Peyer's patch (tissue), 4 donors: ENCODE data around the gene OPRD1. TPM values are rescaled to one million over a fixed set of nuclear protein-coding genes. Genes with fewer than 3 reads are reported as not detected.
"Not testable (repeated sequence)": the region's sequence is repeated elsewhere in the genome, so short reads cannot be mapped to it uniquely, and the experiment has no call there.

Source experiments
- DNase-seq, 3 donors: peaks; one replicate each; pipeline ENCODE4 v3.0.0-alpha.2; 2017 to 2019
- H3K27ac ChIP-seq, 4 donors: fragments of 200-600 bp; sonication (generic); one replicate each; pipeline ENCODE4 v1.5.1; 2016 to 2019
- H3K27me3 ChIP-seq, 2 donors: fragments of 200-600 bp; sonication (generic); one replicate each; pipeline ENCODE4 v1.5.1; 2019
- H3K36me3 ChIP-seq, 3 donors: fragments of 200-600 bp; sonication (generic); one replicate each; pipeline ENCODE4 v1.5.1; 2016 to 2019
- H3K4me1 ChIP-seq, 4 donors: fragments of 200-600 bp; sonication (generic); one replicate each; pipeline ENCODE4 v1.5.1; 2016 to 2019
- H3K4me3 ChIP-seq, 4 donors: fragments of 200-600 bp; sonication (generic); 1 replicate in 3 of 4; 2 replicates in 1 of 4; pipeline ENCODE4 v1.5.1; 2016 to 2019; ENCODE audit warnings: mild to moderate bottlenecking in 1 of 4
- H3K9me3 ChIP-seq, 4 donors: fragments of 200-600 bp; sonication (generic); one replicate each; pipeline ENCODE4 v1.5.1; 2016 to 2019; ENCODE audit warnings: mild to moderate bottlenecking in 1 of 4
- POLR2A ChIP-seq, 2 donors: fragments of 450-650 bp; IDR thresholded peaks; one replicate each; pipeline ENCODE4 v1.5.1; 2017; ENCODE audit warnings: antibody characterized with exemption in 2 of 2, mild to moderate bottlenecking in 2 of 2, moderate library complexity in 2 of 2
- total RNA-seq, 4 donors: library from RNA; depleted of rRNA; stranded (reverse); fragments of >200 nt; gene quantifications; one replicate each; pipeline ENCODE4 v1.1.0, GENCODE V29; 2016
- TF ChIP-seq, protein P1 (sequence below), 6 experiments: fragments of 450-650 bp in 4 of 6; fragments of 200-600 bp in 2 of 6; sonication (generic) in 1 of 6; IDR thresholded peaks; one replicate each; pipeline ENCODE4 v1.5.1; 2017 to 2019; ENCODE audit warnings: antibody characterized with exemption in 6 of 6, mild to moderate bottlenecking in 3 of 6, moderate library complexity in 1 of 6

OPRD1 gene
- total RNA-seq, result under 1 TPM in 1 of 4 donors, not detected in 3; 0.18 TPM

DNA sequence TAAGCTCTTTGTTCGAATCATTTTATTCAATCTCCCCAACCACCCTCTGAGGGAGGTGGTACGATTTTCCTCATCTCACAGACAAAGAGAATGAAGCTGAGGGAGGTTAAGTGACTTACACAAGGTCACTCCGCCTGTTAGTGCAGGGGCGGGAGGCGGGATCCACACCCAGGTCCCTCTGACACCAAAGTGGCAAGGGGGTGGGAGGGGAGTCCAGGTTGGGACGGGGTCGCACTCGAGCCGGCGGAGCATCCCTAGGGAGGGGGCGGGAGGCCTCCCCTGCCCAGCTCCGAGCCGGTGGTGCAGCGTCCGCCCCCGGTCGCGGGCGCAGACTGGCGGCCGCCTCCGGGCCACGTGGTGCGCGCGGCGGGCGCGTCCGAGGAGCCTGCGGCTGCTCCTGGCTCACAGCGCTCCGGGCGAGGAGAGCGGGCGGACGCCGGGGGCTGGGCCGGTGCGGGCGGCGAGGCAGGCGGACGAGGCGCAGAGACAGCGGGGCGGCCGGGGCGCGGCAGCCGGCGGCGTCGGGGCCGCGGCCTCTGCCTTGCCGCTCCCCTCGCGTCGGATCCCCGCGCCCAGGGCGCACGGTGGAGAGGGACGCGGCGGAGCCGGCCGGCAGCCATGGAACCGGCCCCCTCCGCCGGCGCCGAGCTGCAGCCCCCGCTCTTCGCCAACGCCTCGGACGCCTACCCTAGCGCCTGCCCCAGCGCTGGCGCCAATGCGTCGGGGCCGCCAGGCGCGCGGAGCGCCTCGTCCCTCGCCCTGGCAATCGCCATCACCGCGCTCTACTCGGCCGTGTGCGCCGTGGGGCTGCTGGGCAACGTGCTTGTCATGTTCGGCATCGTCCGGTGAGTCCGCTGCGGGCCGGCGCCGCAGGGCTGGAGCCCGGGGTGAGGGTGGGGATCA lies at the start of gene OPRD1:
TSS of gene OPRD1 (plus strand) at position 405 of the 903 bp plus-strand sequence. CDS start at position 619, 214 bp downstream.
- no peaks in the 10 kb centered on the region for H3K36me3 ChIP-seq
- no peak for TF ChIP-seq POLR2A (IDR thresholded peaks at IDR 0.05)
- TF ChIP-seq, protein P1, sequence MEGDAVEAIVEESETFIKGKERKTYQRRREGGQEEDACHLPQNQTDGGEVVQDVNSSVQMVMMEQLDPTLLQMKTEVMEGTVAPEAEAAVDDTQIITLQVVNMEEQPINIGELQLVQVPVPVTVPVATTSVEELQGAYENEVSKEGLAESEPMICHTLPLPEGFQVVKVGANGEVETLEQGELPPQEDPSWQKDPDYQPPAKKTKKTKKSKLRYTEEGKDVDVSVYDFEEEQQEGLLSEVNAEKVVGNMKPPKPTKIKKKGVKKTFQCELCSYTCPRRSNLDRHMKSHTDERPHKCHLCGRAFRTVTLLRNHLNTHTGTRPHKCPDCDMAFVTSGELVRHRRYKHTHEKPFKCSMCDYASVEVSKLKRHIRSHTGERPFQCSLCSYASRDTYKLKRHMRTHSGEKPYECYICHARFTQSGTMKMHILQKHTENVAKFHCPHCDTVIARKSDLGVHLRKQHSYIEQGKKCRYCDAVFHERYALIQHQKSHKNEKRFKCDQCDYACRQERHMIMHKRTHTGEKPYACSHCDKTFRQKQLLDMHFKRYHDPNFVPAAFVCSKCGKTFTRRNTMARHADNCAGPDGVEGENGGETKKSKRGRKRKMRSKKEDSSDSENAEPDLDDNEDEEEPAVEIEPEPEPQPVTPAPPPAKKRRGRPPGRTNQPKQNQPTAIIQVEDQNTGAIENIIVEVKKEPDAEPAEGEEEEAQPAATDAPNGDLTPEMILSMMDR (IDR thresholded peaks at IDR 0.05), result no peak

DNA sequence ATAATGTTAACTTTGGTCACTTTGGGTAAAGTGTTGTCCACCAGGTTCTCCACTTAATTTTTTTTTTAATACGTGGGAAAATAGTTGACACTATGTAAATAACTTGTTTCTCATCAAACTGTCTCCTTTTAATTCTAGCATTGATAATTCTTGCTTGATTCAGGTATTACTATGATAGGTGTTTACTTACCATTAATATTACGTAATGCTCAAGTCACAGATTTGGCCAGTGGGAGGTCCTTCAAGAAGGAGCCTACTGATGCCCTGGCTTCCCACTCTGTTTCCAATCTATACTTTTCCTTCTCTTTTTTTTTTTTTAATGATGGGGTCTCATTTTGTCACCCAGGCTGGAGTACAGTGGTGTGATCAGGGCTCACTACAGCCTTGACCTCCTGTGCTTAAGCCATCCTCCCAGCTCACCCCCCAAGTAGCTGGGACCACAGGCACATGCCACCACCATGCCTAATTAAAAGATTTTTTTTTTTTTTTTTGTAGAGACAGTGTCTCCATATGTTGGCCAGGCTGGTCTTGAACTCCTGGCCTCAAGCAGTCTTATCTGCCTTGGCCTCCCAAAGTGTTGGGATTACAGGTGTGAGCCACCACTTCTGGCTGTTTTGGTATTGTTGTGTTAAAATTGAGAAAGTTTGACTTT lies 45.3 kb upstream of the OPRD1 start:
- no peaks in the 10 kb centered on the region for H3K9me3 ChIP-seq
- no peak overlapping the region for H3K4me3 ChIP-seq
- H3K4me1 ChIP-seq, result peaks cover 0 to 14% (median 0%) of the 10 kb centered on the region in 4 donors
- H3K36me3 ChIP-seq, result peaks cover 0 to 34% (median 0%) of the 10 kb centered on the region in 3 donors
- no peak for TF ChIP-seq POLR2A (IDR thresholded peaks at IDR 0.05)
- TF ChIP-seq, protein P1 (IDR thresholded peaks at IDR 0.05), result no peak
- no peak for DNase-seq
- no peak overlapping the region for H3K27ac ChIP-seq
- no peaks in the 10 kb centered on the region for H3K27me3 ChIP-seq

More for the DNA sequence above, at the start of gene OPRD1:
- Histone ChIP-seq H3K4me3 (no peak within 1 kb of the TSS), H3K27ac (no peak within 1 kb of the TSS), H3K9me3 (no peaks in the 10 kb centered on the region), H3K27me3 (peaks cover 0 to 5% of the 10 kb centered on the region in 2 donors), H3K4me1 (no peaks in the 10 kb centered on the region)
- no peak for DNase-seq

DNA sequence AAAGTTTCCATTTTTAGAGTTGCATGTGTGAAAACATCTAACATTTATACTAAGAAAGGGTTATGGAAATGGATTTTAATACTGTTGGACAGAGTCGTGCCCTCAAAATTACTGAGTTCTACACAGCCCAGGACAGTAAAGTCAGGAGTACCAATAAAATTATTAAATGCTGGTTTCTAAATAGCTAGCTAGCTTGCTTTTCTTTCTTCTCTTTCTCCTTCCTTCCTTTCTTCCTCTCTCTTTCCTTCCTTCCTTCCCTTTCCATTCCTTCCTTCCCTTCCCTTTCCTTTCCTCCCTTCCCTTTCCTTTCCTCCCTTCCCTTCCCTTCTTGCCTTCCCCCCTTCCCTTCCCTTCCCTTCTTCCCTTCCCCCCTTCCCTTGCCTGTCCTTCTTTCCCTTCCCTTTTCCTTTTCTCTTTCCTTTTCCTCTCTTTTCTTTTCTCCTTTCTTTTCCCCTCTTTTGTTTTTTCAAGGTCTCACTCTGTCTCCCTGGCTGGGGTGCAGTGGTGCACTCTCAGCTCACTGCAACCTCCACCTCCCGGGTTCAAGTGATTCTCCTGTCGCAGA lies 41.3 kb upstream of the OPRD1 start:
- TF ChIP-seq, protein P1 (IDR thresholded peaks at IDR 0.05), result no peak
- no peak for TF ChIP-seq POLR2A (IDR thresholded peaks at IDR 0.05)
- DNase-seq, result no peak

DNA sequence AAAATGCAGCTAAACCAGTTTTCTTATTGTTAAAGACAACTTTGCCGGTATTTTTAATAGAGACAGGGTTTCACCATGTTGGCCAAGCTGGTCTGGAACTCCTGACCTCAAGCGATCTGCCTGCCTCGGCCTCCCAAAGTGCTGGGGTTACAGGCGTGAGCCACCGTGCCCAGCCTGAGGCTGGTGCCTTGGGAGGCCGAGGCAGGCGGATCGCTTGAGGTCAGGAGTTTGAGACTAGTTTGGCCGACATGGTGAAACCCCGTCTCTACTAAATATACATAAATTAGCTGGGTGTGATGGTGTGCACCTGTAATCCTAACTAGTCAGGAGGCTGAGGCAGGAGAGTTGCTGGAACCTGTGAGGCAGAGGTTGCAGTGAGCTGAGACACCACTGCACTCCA lies 40.0 kb upstream of the OPRD1 start:
- not testable (repeated sequence) for DNase-seq, H3K27ac ChIP-seq, H3K27me3 ChIP-seq, H3K9me3 ChIP-seq, H3K4me3 ChIP-seq, H3K4me1 ChIP-seq
- peaks cover 0 to 25% (median 0%) of the 10 kb centered on the region in 3 donors for H3K36me3 ChIP-seq

More for the DNA sequence above, 41.3 kb upstream of the OPRD1 start:
- H3K27me3 ChIP-seq, result no peaks in the 10 kb centered on the region
- no peaks in the 10 kb centered on the region for H3K4me1 ChIP-seq
- peaks cover 0 to 25% (median 0%) of the 10 kb centered on the region in 3 donors for H3K36me3 ChIP-seq
- no peak overlapping the region for H3K27ac ChIP-seq
- H3K4me3 ChIP-seq, result no peak overlapping the region
- no peaks in the 10 kb centered on the region for H3K9me3 ChIP-seq

DNA sequence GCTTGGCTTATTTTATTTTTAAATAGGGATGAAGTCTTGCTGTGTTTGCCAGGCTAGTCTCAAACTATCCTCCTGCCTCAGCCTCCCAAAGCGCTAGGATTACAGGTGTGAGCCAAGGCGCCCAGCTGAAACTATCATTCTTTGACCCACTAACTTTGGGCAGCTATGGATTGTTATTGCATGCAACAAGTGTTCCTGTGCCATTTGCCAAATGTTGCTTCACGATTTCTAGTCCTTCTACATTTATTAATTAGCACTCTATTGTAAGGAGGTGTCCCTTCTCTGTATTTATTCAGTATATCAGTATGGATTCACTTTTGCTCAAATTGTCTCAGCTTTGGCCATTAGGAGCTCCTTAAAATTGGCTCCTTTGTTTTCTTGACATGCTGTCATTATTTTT lies 38.9 kb upstream of the OPRD1 start:
- Histone ChIP-seq H3K4me3 (no peak overlapping the region), H3K4me1 (no peaks in the 10 kb centered on the region), H3K27me3 (no peaks in the 10 kb centered on the region), H3K36me3 (peaks cover 0 to 25% (median 0%) of the 10 kb centered on the region in 3 donors), H3K27ac (no peak overlapping the region), H3K9me3 (no peaks in the 10 kb centered on the region)
- TF ChIP-seq POLR2A (IDR thresholded peaks at IDR 0.05), result no peak
- TF ChIP-seq, protein P1 (IDR thresholded peaks at IDR 0.05), result no peak
- no peak for DNase-seq
